ENCODE data around the gene SRM. TPM values are rescaled to one million over a fixed set of nuclear protein-coding genes. Genes with fewer than 3 reads are reported as not detected.
"Not testable (repeated sequence)": the region's sequence is repeated elsewhere in the genome, so short reads cannot be mapped to it uniquely, and the experiment has no call there.

SRM gene
- total and polyA plus RNA-seq, 2 of the 13 experiments (the other 11 are each of a cell fraction or from before 2014, with no cell fraction given): 27.9 to 31.8 TPM

GRCh38 chr1:11051781-11052511, 7.9 kb downstream of the SRM start:
- intact Hi-C loops (cut with micrococcal nuclease; ENCODE audit: unreplicated experiment): no loop called here

GRCh38 chr1:11051121-11051520, 8.7 kb downstream of the SRM start:
- Histone ChIP-seq H3K36me3 (replicated peaks in 1 of 2; ENCODE audit: control insufficient read depth in 1 of 2, insufficient read depth in 2 of 2, low read length in 2 of 2) (peaks cover 3 to 10% of the 10 kb centered on the region in 2 experiments; a peak in 3 of 5 replicates), H3K4me1 (ENCODE audit: insufficient read depth, low read length) (peaks cover 51% of the 10 kb centered on the region)
- H3K79me2 ChIP-seq (ENCODE audit: insufficient read depth, low read length); intact Hi-C loops (cut with micrococcal nuclease; ENCODE audit: unreplicated experiment); ATAC-seq; in situ Hi-C loops (cut with HindIII; ENCODE audit: extremely low pct_ligation_motif_present, low pct_unique_long_range_greater_than_20kb); H2AFZ ChIP-seq (ENCODE audit: low read length); H4K20me1 ChIP-seq (ENCODE audit: insufficient read depth, low read length); H3K27me3 ChIP-seq (ENCODE audit: control insufficient read depth in 1 of 2, insufficient read depth in 2 of 2, low read length in 2 of 2); DNase-seq (ENCODE audit: low spot score); H3K9ac ChIP-seq (ENCODE audit: insufficient read depth, low read depth, low read length); BruUV-seq (replicated peaks); CTCF ChIA-PET (ENCODE audit: low intra/inter-chr PET ratio, low total read pairs); H3K9me3 ChIP-seq (ENCODE audit: low read length); FAIRE-seq; H3K27ac ChIP-seq (ENCODE audit: extremely low read length, insufficient read depth, low read length); H3K4me2 ChIP-seq (ENCODE audit: low read depth, low read length); H3K4me3 ChIP-seq (replicated peaks in 1 of 3; ENCODE audit: insufficient read depth in 1 of 3, low read depth in 2 of 3, low read length in 3 of 3): not testable (repeated sequence)
- POLR2A ChIA-PET: interaction anchor here (1.4 kb wide), 1 partner anchor 9 kb away, joined by 3 read pairs; the partner anchor contains the start of gene SRM
- 96% methylated on average over 10 of the region's 10 CpGs for WGBS (ENCODE audit: low lambda C conversion rate)

More at GRCh38 chr1:11051781-11052511, 7.9 kb downstream of the SRM start:
- DNase-seq (ENCODE audit: low spot score): no peak
- no peak for FAIRE-seq
- ATAC-seq: peak; percentile 16
- Histone ChIP-seq H4K20me1 (ENCODE audit: insufficient read depth, low read length) (peaks cover 3% of the 10 kb centered on the region; the same call in 1 of the 2 replicates), H3K4me2 (ENCODE audit: low read depth, low read length) (0 out of 2 replicates have a peak overlapping the region, but pooled peaks have one; percentile 3), H3K79me2 (ENCODE audit: insufficient read depth, low read length) (no peaks in the 10 kb centered on the region), H3K27ac (ENCODE audit: extremely low read length, insufficient read depth, low read length) (no peak overlapping the region), H2AFZ (ENCODE audit: low read length) (no peak overlapping the region), H3K9ac (ENCODE audit: insufficient read depth, low read depth, low read length) (no peak overlapping the region), H3K36me3 (replicated peaks in 1 of 2; ENCODE audit: control insufficient read depth in 1 of 2, insufficient read depth in 2 of 2, low read length in 2 of 2) (peaks cover 3 to 18% of the 10 kb centered on the region in 2 experiments; a peak in 4 of 5 replicates), H3K4me1 (ENCODE audit: insufficient read depth, low read length) (peaks cover 43% of the 10 kb centered on the region), H3K4me3 (replicated peaks in 1 of 3; ENCODE audit: insufficient read depth in 1 of 3, low read depth in 2 of 3, low read length in 3 of 3) (no peak overlapping the region), H3K9me3 (ENCODE audit: low read length) (no peaks in the 10 kb centered on the region), H3K27me3 (ENCODE audit: control insufficient read depth in 1 of 2, insufficient read depth in 2 of 2, low read length in 2 of 2) (no peaks in the 10 kb centered on the region)
- WGBS (ENCODE audit: low lambda C conversion rate): 44% methylated on average over 19 of the region's 19 CpGs
- POLR2A ChIA-PET: interaction anchor here (2.0 kb wide), 1 partner anchor 9 kb away, joined by 10 read pairs; no protein-coding TSS in a partner anchor
- in situ Hi-C loops (cut with HindIII; ENCODE audit: extremely low pct_ligation_motif_present, low pct_unique_long_range_greater_than_20kb): no loop called here
- TF ChIP-seq POLR2A (IDR thresholded peaks at IDR 0.05; ENCODE audit: insufficient read depth in 1 of 2, low read depth in 2 of 2, low read length in 2 of 2) (peak in 1 of 2 experiments; percentile 14; a peak in 1 of 4 replicates), RFX5 (IDR thresholded peaks at IDR 0.05; ENCODE audit: low read depth, low read length) (no peak), POLR2AphosphoS2 (IDR thresholded peaks at IDR 0.05; ENCODE audit: low read depth, low read length) (0 out of 2 replicates have a peak, but pooled peaks have one; percentile 19)
- BruUV-seq (replicated peaks): TSS peak; percentile 21
- CTCF ChIA-PET (ENCODE audit: low intra/inter-chr PET ratio, low total read pairs): no interaction called here
